ENCODE data around the gene PLOD2.

The PLOD2 gene

DNA sequence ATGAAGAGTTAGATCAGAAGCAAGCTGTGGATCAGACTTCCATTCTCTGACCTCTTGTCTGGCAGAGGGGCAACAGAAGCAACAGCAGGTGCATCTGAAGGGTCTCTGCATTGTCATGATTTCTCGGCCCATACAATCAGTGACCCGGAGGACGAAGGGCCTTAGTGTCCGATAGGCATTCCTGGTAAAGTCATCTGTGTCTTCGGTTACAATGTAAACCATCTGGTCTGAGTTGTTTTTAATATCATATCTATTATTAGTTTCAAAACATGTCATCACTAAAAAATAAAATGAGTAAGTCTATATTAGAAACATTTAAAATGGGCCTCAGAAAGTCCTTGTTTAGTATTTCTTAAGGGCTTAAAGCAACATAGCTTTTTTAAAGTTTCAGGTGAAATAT is 38.8 kb upstream of the PLOD2 start:
- H3K4me2 ChIP-seq (ENCODE audit: low read length, poor library complexity, severe bottlenecking) = no peak overlapping the region
- H3K4me3 ChIP-seq (ENCODE audit: insufficient read depth in 1 of 2, low read depth in 1 of 2, low read length in 2 of 2) = no peak overlapping the region
- H3K27me3 ChIP-seq (ENCODE audit: control insufficient read depth in 1 of 2, insufficient read depth in 1 of 2, low read length in 2 of 2) = no peaks in the 10 kb centered on the region
- no peak overlapping the region for H2BK120ac ChIP-seq (ENCODE audit: low read depth, low read length)
- peaks cover 0 to 46% of the 10 kb centered on the region in 2 experiments for H3K36me3 ChIP-seq (ENCODE audit: control insufficient read depth in 1 of 2, insufficient read depth in 2 of 2, low read depth in 1 of 2, low read length in 2 of 2)
- H3K9me3 ChIP-seq (ENCODE audit: control insufficient read depth, low read length) = no peaks in the 10 kb centered on the region
- no peak overlapping the region for H4K8ac ChIP-seq (ENCODE audit: low read length)
- H4K91ac ChIP-seq (ENCODE audit: low read length) = no peak overlapping the region
- no peak overlapping the region for H2AFZ ChIP-seq (ENCODE audit: low read depth, low read length)
- H3K23ac ChIP-seq (ENCODE audit: low read length in 2 of 2) = no peak overlapping the region
- no peak overlapping the region for H3K27ac ChIP-seq (ENCODE audit: low read length, poor library complexity, severe bottlenecking)
- H3K18ac ChIP-seq (ENCODE audit: low read depth in 1 of 2, low read length in 2 of 2) = no peak overlapping the region
- no peaks in the 10 kb centered on the region for H3K4me1 ChIP-seq (ENCODE audit: control insufficient read depth, insufficient read depth, low read depth, low read length)
- H3K4ac ChIP-seq (ENCODE audit: low read depth in 1 of 2, low read length in 2 of 2) = no peak overlapping the region
- no peak overlapping the region for H2BK15ac ChIP-seq (ENCODE audit: low read depth, poor library complexity, severe bottlenecking)
- 100% methylated on average over 3 of the region's 5 CpGs for WGBS
- no peak overlapping the region for H2AK5ac ChIP-seq (ENCODE audit: low read length, severe bottlenecking)
- H2BK5ac ChIP-seq (ENCODE audit: low read depth, low read length, poor library complexity, severe bottlenecking) = no peak overlapping the region
- no peak for DNase-seq
- no peak overlapping the region for H3K14ac ChIP-seq (ENCODE audit: low read length in 2 of 2)
- no peaks in the 10 kb centered on the region for H3K79me1 ChIP-seq (replicated peaks; ENCODE audit: low read length, poor library complexity, severe bottlenecking)
- no peak overlapping the region for H3K9ac ChIP-seq (ENCODE audit: low read length)
- H2BK12ac ChIP-seq (ENCODE audit: low read length in 2 of 2) = no peak overlapping the region

DNA sequence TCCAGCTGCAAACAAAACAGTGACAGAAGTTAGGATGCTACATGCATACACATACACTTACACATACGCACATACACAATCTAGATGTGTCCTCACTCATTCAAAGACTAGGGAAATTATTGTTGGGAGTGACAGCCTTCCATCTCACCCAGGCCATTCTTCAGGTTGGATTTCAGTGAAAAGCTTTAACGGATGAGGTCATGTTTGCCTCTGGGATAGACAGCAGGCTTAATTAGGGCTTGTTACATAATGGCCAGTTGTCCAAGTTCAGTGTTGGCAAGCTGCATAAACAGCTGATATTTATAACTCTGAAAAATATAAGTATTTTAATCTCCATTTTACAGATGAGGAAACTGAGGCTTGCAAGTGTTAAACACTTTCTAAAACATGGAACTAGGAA is 35.8 kb upstream of the PLOD2 start:
- Histone ChIP-seq H2AFZ (ENCODE audit: low read depth, low read length) (no peak overlapping the region), H3K23ac (ENCODE audit: low read length in 2 of 2) (no peak overlapping the region), H3K27ac (ENCODE audit: low read length, poor library complexity, severe bottlenecking) (no peak overlapping the region), H2BK12ac (ENCODE audit: low read length in 2 of 2) (no peak overlapping the region), H2AK5ac (ENCODE audit: low read length, severe bottlenecking) (no peak overlapping the region), H3K9ac (ENCODE audit: low read length) (no peak overlapping the region), H4K91ac (ENCODE audit: low read length) (no peak overlapping the region), H2BK120ac (ENCODE audit: low read depth, low read length) (no peak overlapping the region), H3K79me1 (replicated peaks; ENCODE audit: low read length, poor library complexity, severe bottlenecking) (no peaks in the 10 kb centered on the region), H3K9me3 (ENCODE audit: control insufficient read depth, low read length) (no peaks in the 10 kb centered on the region), H3K4me2 (ENCODE audit: low read length, poor library complexity, severe bottlenecking) (no peak overlapping the region), H2BK5ac (ENCODE audit: low read depth, low read length, poor library complexity, severe bottlenecking) (no peak overlapping the region), H3K36me3 (ENCODE audit: control insufficient read depth in 1 of 2, insufficient read depth in 2 of 2, low read depth in 1 of 2, low read length in 2 of 2) (peaks cover 0 to 55% of the 10 kb centered on the region in 2 experiments), H3K14ac (ENCODE audit: low read length in 2 of 2) (no peak overlapping the region), H3K4me1 (ENCODE audit: control insufficient read depth, insufficient read depth, low read depth, low read length) (no peaks in the 10 kb centered on the region), H3K4ac (ENCODE audit: low read depth in 1 of 2, low read length in 2 of 2) (no peak overlapping the region), H3K4me3 (ENCODE audit: insufficient read depth in 1 of 2, low read depth in 1 of 2, low read length in 2 of 2) (no peak overlapping the region), H4K8ac (ENCODE audit: low read length) (no peak overlapping the region), H2BK15ac (ENCODE audit: low read depth, poor library complexity, severe bottlenecking) (no peak overlapping the region), H3K27me3 (ENCODE audit: control insufficient read depth in 1 of 2, insufficient read depth in 1 of 2, low read length in 2 of 2) (no peaks in the 10 kb centered on the region), H3K18ac (ENCODE audit: low read depth in 1 of 2, low read length in 2 of 2) (no peak overlapping the region)
- 87% methylated on average over 2 of the region's 2 CpGs for WGBS
- DNase-seq = no peak

DNA sequence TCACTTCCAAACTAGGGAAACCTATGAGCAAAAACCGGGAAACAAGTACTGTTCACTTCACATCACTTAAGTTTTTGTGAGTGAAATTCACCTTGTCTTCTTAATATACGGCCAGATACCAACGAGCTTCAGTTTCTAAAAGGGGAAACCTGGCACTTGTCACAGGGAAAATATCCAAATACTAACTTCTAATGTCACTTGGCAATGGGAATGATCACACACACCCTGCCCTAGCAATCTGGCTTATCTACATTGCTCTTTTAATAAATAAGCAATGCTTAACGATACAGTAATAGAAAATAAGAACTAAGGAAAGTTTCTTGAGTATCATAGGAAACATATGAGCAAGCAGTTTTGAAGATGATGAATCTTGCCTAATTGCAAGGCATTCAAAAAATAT is 34.6 kb upstream of the PLOD2 start:
- peaks cover 0 to 60% of the 10 kb centered on the region in 2 experiments for H3K36me3 ChIP-seq (ENCODE audit: control insufficient read depth in 1 of 2, insufficient read depth in 2 of 2, low read depth in 1 of 2, low read length in 2 of 2)
- H3K79me1 ChIP-seq (replicated peaks; ENCODE audit: low read length, poor library complexity, severe bottlenecking) = no peaks in the 10 kb centered on the region
- H3K27ac ChIP-seq (ENCODE audit: low read length, poor library complexity, severe bottlenecking) = no peak overlapping the region
- H3K9me3 ChIP-seq (ENCODE audit: control insufficient read depth, low read length) = no peaks in the 10 kb centered on the region
- H4K8ac ChIP-seq (ENCODE audit: low read length) = no peak overlapping the region
- H2BK12ac ChIP-seq (ENCODE audit: low read length in 2 of 2) = no peak overlapping the region
- no peak overlapping the region for H2BK15ac ChIP-seq (ENCODE audit: low read depth, poor library complexity, severe bottlenecking)
- H3K4me1 ChIP-seq (ENCODE audit: control insufficient read depth, insufficient read depth, low read depth, low read length) = no peaks in the 10 kb centered on the region
- H3K18ac ChIP-seq (ENCODE audit: low read depth in 1 of 2, low read length in 2 of 2) = no peak overlapping the region
- H3K9ac ChIP-seq (ENCODE audit: low read length) = no peak overlapping the region
- no peak overlapping the region for H3K4me2 ChIP-seq (ENCODE audit: low read length, poor library complexity, severe bottlenecking)
- H3K27me3 ChIP-seq (ENCODE audit: control insufficient read depth in 1 of 2, insufficient read depth in 1 of 2, low read length in 2 of 2) = no peaks in the 10 kb centered on the region
- H2AK5ac ChIP-seq (ENCODE audit: low read length, severe bottlenecking) = no peak overlapping the region
- no peak overlapping the region for H4K91ac ChIP-seq (ENCODE audit: low read length)
- no peak for DNase-seq
- 81% methylated on average over 3 of the region's 4 CpGs for WGBS
- no peak overlapping the region for H3K4ac ChIP-seq (ENCODE audit: low read depth in 1 of 2, low read length in 2 of 2)
- no peak overlapping the region for H3K23ac ChIP-seq (ENCODE audit: low read length in 2 of 2)
- no peak overlapping the region for H2BK120ac ChIP-seq (ENCODE audit: low read depth, low read length)
- H3K14ac ChIP-seq (ENCODE audit: low read length in 2 of 2) = no peak overlapping the region
- no peak overlapping the region for H3K4me3 ChIP-seq (ENCODE audit: insufficient read depth in 1 of 2, low read depth in 1 of 2, low read length in 2 of 2)
- H2BK5ac ChIP-seq (ENCODE audit: low read depth, low read length, poor library complexity, severe bottlenecking) = no peak overlapping the region
- no peak overlapping the region for H2AFZ ChIP-seq (ENCODE audit: low read depth, low read length)

DNA sequence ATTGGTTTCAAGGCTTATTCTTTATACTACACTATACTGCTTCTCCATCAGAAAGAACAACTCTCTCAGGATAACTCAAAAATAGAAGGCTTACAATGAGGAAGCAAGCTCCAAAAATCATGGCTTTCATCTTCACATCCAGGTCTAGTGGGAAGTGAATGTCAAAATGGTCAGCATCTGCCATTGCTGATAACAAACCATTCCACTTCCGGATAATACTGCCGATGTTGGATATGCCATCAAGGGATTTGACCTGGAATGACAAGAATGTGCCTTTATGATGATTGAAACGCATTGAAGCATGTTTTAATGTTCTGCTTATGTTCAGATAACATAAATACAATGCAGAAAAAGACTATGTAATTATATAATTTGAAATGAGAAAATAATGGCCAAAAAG is 34.0 kb upstream of the PLOD2 start:
- no peak for DNase-seq
- peaks cover 0 to 56% of the 10 kb centered on the region in 2 experiments for H3K36me3 ChIP-seq (ENCODE audit: control insufficient read depth in 1 of 2, insufficient read depth in 2 of 2, low read depth in 1 of 2, low read length in 2 of 2)
- H3K4ac ChIP-seq (ENCODE audit: low read depth in 1 of 2, low read length in 2 of 2) = no peak overlapping the region
- no peak overlapping the region for H3K9ac ChIP-seq (ENCODE audit: low read length)
- WGBS = no CpG with 5 or more reads among the region's 3 CpGs
- no peaks in the 10 kb centered on the region for H3K9me3 ChIP-seq (ENCODE audit: control insufficient read depth, low read length)
- no peak overlapping the region for H2AK5ac ChIP-seq (ENCODE audit: low read length, severe bottlenecking)
- no peaks in the 10 kb centered on the region for H3K27me3 ChIP-seq (ENCODE audit: control insufficient read depth in 1 of 2, insufficient read depth in 1 of 2, low read length in 2 of 2)
- H3K18ac ChIP-seq (ENCODE audit: low read depth in 1 of 2, low read length in 2 of 2) = no peak overlapping the region
- H3K4me3 ChIP-seq (ENCODE audit: insufficient read depth in 1 of 2, low read depth in 1 of 2, low read length in 2 of 2) = no peak overlapping the region
- H3K79me1 ChIP-seq (replicated peaks; ENCODE audit: low read length, poor library complexity, severe bottlenecking) = no peaks in the 10 kb centered on the region
- H2BK12ac ChIP-seq (ENCODE audit: low read length in 2 of 2) = no peak overlapping the region
- H4K8ac ChIP-seq (ENCODE audit: low read length) = no peak overlapping the region
- H3K27ac ChIP-seq (ENCODE audit: low read length, poor library complexity, severe bottlenecking) = no peak overlapping the region
- H3K4me2 ChIP-seq (ENCODE audit: low read length, poor library complexity, severe bottlenecking) = no peak overlapping the region
- H4K91ac ChIP-seq (ENCODE audit: low read length) = no peak overlapping the region
- H2AFZ ChIP-seq (ENCODE audit: low read depth, low read length) = no peak overlapping the region
- H3K23ac ChIP-seq (ENCODE audit: low read length in 2 of 2) = no peak overlapping the region
- no peak overlapping the region for H2BK120ac ChIP-seq (ENCODE audit: low read depth, low read length)
- H3K14ac ChIP-seq (ENCODE audit: low read length in 2 of 2) = no peak overlapping the region
- no peak overlapping the region for H2BK15ac ChIP-seq (ENCODE audit: low read depth, poor library complexity, severe bottlenecking)
- no peaks in the 10 kb centered on the region for H3K4me1 ChIP-seq (ENCODE audit: control insufficient read depth, insufficient read depth, low read depth, low read length)
- H2BK5ac ChIP-seq (ENCODE audit: low read depth, low read length, poor library complexity, severe bottlenecking) = no peak overlapping the region

Data from mesenchymal stem cell (in vitro differentiated cells and primary cell).